Muscle of leg (tissue), 11 donors: Measurements from ENCODE around the gene MPP4. TPM values are rescaled to one million over a fixed set of nuclear protein-coding genes. Genes with fewer than 3 reads are reported as not detected.
A peak's percentile ranks its signal among the peaks of the same experiment; 100 is the strongest.

Experiments
- DNase-seq: peaks from one replicate; pipeline ENCODE4 v3.0.0; 2013
- H3K27ac ChIP-seq: one replicate; pipeline ENCODE4 v1.5.1; 2013; ENCODE audit warnings: mild to moderate bottlenecking, low read length, control low read depth
- H3K27me3 ChIP-seq: one replicate; pipeline ENCODE4 v1.6.1; 2013; ENCODE audit warnings: low read length; ENCODE audit not compliant: control insufficient read depth, insufficient read depth
- H3K36me3 ChIP-seq: one replicate; pipeline ENCODE4 v1.6.1; 2013; ENCODE audit warnings: low read length; ENCODE audit not compliant: control insufficient read depth, insufficient read depth
- H3K4me1 ChIP-seq: one replicate; pipeline ENCODE4 v1.6.1; 2013; ENCODE audit warnings: low read length; ENCODE audit not compliant: control insufficient read depth, insufficient read depth
- H3K4me3 ChIP-seq: one replicate; pipeline ENCODE4 v1.5.1; 2013; ENCODE audit warnings: low read length, control low read depth
- H3K9me3 ChIP-seq: replicated peaks from 2 replicates; pipeline ENCODE4 v1.6.1; 2013; ENCODE audit warnings: low read depth, low read length; ENCODE audit not compliant: control insufficient read depth
- WGBS: methylation state at CpG from one replicate; pipeline ENCODE4 v1.1.5; 2013; ENCODE audit warnings: missing lambda C conversion rate; ENCODE audit not compliant: insufficient coverage; 5-methylcytosine and 5-hydroxymethylcytosine counted together
- polyA plus RNA-seq, 8 donors: library from polyadenylated mRNA; unstranded; fragments of 120-200 nt; gene quantifications; one replicate each; pipeline versions ENCODE4 v1.2.1 to v1.2.3, GENCODE V29; 2013; ENCODE audit warnings: inconsistent platforms in 1 of 8, low replicate concordance in 1 of 8; ENCODE audit not compliant: insufficient read length in 8 of 8, insufficient read depth in 1 of 8
- total RNA-seq: library from RNA; stranded (reverse); fragments of 120-200 nt; gene quantifications from one replicate; pipeline ENCODE4 v1.2.4, GENCODE V29; 2013

The MPP4 gene
- total and polyA plus RNA-seq, 9 donors = 0.09 to 0.23 (median 0.16) TPM

DNA sequence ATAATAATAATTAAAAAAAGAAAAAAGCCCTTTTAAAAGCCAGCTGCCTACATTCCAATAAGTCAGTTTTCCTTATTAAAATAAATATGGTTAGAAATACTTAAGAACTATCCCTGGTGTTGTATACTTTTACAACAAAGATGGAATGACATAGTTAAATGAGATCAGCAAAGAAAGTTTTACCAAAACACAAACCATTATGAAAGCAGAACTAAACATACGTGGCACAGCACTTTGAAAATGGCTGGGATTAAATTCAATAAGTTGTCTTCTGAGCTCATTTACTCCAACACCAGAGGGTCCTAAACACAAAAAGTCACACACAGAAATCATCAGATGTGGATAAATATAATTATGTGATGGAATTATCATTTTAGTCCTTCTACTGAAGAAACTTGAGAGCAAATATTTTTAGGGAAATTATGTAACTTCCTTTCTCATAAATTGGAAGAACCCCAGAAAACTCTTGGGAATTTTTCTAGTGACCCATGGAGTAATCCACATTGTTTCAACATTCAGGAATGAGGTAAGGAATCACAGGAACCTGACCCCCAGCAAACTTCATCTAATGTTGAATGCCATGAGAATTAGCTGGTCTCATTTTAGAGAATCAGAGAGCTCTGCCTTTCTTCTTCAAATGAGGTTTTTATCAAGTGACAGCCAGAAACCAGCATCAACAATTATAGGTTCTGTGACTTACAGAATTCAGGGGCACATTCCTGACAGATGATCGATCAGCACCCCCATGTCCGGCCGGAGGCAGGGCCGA, 43.6 kb downstream of the MPP4 start:
- Histone ChIP-seq H3K9me3 (no peaks in the 10 kb centered on the region), H3K4me1 (no peaks in the 10 kb centered on the region), H3K27ac (no peak overlapping the region), H3K27me3 (peaks cover 2% of the 10 kb centered on the region), H3K4me3 (no peak overlapping the region), H3K36me3 (no peaks in the 10 kb centered on the region)
- DNase-seq = no peak
- 79% methylated on average over 4 of the region's 5 CpGs for WGBS

DNA sequence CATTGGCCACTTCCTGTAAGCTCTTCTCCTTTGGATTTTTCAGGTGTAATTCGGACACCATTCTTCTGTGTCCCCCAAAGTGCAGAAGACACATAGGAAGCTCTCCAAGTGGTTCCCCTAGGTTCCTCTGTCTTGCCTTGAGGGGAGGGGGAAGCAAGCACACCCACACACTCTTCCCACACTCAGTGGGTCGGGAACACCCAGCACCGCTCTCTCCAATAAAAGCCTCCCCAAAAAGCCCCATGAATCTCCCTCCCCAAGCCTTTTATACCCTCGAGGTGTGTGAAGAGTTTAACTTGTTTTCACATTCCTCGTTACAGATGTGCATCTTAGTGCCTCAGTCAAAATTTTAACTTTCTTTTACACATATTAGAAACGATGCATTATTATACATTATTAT, 45.2 kb downstream of the MPP4 start:
- no peaks in the 10 kb centered on the region for H3K9me3 ChIP-seq
- no peaks in the 10 kb centered on the region for H3K4me1 ChIP-seq
- no peak overlapping the region for H3K27ac ChIP-seq

DNA sequence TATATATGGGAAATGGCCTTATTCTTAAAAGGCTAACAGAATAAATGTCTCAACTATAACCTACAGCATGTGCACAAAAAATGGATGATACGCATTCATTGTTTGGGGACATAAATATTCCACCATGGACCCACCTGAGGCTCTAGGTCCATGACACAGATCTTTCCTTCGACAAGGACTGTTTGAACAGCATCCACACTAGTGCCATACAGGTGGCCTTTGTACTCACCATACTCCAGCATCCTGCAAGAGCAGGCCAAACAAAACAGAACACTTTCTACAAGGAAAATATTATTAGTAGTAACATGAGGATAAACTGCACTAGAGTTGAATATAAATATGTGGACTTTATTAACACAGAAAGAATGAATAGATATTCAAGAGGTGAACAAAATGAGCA, 49.0 kb downstream of the MPP4 start:
- Histone ChIP-seq H3K4me1 (no peaks in the 10 kb centered on the region), H3K27me3 (no peaks in the 10 kb centered on the region), H3K9me3 (no peaks in the 10 kb centered on the region), H3K27ac (no peak overlapping the region), H3K4me3 (no peak overlapping the region), H3K36me3 (no peaks in the 10 kb centered on the region)
- DNase-seq = no peak
- 100% methylated on average over 1 of the region's 2 CpGs for WGBS

More for the DNA sequence above, 45.2 kb downstream of the MPP4 start:
- WGBS = no CpG with 5 or more reads among the region's 6 CpGs
- H3K36me3 ChIP-seq = no peaks in the 10 kb centered on the region
- no peak overlapping the region for H3K4me3 ChIP-seq
- DNase-seq = no peak
- H3K27me3 ChIP-seq = peaks cover 2% of the 10 kb centered on the region

DNA sequence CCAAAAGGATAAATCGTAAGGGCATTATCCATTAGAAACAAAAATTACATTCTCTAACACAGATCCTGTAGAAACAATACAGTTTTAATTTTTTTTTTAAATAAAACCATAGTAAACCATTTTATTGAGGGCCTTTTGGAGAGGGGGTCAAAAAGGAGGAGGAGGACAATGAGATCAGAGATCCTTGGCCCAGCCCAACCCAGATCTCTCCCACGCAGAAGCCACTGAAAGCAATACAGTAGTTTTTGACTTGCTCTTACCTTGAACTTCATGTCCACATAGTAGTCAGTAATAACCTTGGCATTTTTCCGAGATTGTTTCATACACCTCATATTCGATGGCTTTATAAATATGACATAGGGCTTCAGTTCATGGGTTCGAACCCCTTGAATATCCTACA, 51.0 kb downstream of the MPP4 start:
- no CpG with 5 or more reads among the region's 5 CpGs for WGBS
- H3K36me3 ChIP-seq = no peaks in the 10 kb centered on the region

GRCh38 chr2:201644001-201644400, 54.4 kb downstream of the MPP4 start:
- H3K4me3 ChIP-seq = peak overlapping the region; percentile 97
- H3K36me3 ChIP-seq = no peaks in the 10 kb centered on the region
- H3K27ac ChIP-seq = peak overlapping the region; percentile 84
- no peaks in the 10 kb centered on the region for H3K27me3 ChIP-seq
- H3K4me1 ChIP-seq = no peaks in the 10 kb centered on the region
- WGBS = 20% methylated on average over 5 of the region's 8 CpGs
- peak; percentile 69 for DNase-seq
- no peaks in the 10 kb centered on the region for H3K9me3 ChIP-seq

More for the DNA sequence above, 51.0 kb downstream of the MPP4 start:
- Histone ChIP-seq H3K4me1 (no peaks in the 10 kb centered on the region), H3K27me3 (no peaks in the 10 kb centered on the region), H3K4me3 (no peak overlapping the region), H3K27ac (no peak overlapping the region), H3K9me3 (no peaks in the 10 kb centered on the region)
- DNase-seq = no peak

GRCh38 chr2:201643216-201643890, 55.1 kb downstream of the MPP4 start, which contains the start of gene TMEM237:
Gene TMEM237 (minus strand): TSS chr2:201643503. CDS start chr2:201643400, 103 bp downstream.
- DNase-seq = peak; percentile 71
- H3K27ac ChIP-seq = peak within 1 kb of the TSS; percentile 98
- under 1% methylated on average over 27 of the region's 41 CpGs for WGBS
- H3K27me3 ChIP-seq = no peaks in the 10 kb centered on the region
- H3K9me3 ChIP-seq = no peaks in the 10 kb centered on the region
- H3K4me1 ChIP-seq = no peaks in the 10 kb centered on the region
- H3K4me3 ChIP-seq = peak within 1 kb of the TSS; percentile 97
- no peaks in the 10 kb centered on the region for H3K36me3 ChIP-seq

DNA sequence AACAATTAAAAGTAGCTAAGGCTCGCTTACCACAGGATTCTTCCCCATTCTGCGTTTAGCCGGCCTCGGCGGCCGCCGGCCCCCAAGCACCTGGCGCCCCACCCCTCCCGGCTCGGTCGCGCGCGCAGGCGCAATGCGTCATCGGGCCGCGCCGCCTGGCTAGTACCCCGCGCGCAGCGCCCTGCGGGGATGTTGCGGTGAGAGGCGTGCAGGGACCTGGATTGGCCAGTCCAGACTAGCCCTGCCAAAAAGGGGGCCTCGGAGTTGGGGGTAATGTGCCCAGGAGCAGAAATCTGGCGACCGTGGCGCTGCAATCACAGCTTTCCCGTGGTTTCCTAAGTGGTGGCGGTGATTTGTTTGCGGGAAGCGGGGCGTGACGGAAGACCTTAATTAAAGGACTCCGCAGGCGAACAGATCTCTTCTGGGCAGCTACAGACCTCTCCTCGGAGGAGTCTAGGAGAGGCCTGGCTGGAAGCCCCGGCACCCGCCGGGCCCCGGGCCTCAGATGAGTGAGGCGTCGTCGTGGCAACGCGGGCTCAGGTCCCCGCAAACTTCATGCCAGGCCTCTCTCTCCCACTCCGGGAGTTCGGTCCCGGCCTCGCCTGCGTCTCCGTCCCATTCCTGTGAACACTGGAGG, 55.7 kb downstream of the MPP4 start:
- Histone ChIP-seq H3K36me3 (no peaks in the 10 kb centered on the region), H3K27ac (peak overlapping the region; percentile 98), H3K9me3 (no peaks in the 10 kb centered on the region), H3K4me3 (peak overlapping the region; percentile 97), H3K4me1 (no peaks in the 10 kb centered on the region), H3K27me3 (no peaks in the 10 kb centered on the region)
- peak; percentile 91 for DNase-seq
- 0% methylated on average over 55 of the region's 56 CpGs for WGBS

- no peak for DNase-seq
- Histone ChIP-seq H3K9me3 (no peaks in the 10 kb centered on the region), H3K4me1 (no peaks in the 10 kb centered on the region), H3K27ac (peak overlapping the region; percentile 98), H3K4me3 (peak overlapping the region; percentile 97), H3K27me3 (no peaks in the 10 kb centered on the region), H3K36me3 (no peaks in the 10 kb centered on the region)
- WGBS = 0% methylated on average over 14 of the region's 16 CpGs
Measured at GRCh38 chr2:201642086-201642578, 56.3 kb downstream of the MPP4 start.

DNA sequence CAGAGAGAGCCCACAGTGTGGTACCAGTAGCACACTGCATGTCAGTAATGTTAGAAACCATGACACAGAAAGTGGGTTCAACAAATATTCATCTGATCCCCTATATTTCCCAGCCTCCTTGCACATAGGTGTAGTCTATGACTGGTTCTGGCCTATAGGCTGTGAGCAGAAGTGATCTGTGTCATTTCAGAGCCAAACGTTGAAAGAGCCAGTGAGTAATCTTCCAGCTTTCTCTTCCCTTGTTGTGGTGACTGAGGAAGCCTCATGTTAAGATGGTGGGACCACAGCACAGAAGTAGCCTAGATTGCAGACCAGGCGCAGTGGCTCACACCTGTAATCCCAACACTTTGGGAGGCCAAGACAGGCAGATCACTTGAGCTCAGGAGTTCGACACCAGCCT, 59.2 kb downstream of the MPP4 start:
- DNase-seq = no peak
- WGBS = 87% methylated on average over 3 of the region's 3 CpGs
- no peak overlapping the region for H3K27ac ChIP-seq
- H3K9me3 ChIP-seq = no peaks in the 10 kb centered on the region
- no peaks in the 10 kb centered on the region for H3K4me1 ChIP-seq
- H3K27me3 ChIP-seq = no peaks in the 10 kb centered on the region
- no peak overlapping the region for H3K4me3 ChIP-seq
- H3K36me3 ChIP-seq = peaks cover 5% of the 10 kb centered on the region

DNA sequence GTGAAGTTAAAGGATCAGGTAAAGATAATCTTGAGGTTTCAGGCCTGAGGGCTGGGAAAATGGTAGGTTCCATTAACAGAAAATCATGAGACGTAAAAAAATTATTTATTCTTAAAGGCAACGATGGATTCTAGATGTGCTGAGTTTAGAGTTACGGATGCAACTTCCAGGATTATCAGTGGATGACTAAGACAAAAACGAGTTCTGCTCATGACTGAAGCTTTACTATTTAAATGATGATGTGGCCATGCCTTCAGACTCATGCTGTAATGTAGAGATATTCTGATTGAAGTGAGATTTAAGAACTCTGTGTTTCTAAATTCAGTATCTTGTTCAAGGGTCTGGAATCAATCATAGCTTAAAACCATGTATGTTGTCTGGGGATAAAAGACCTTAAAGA, 60.1 kb downstream of the MPP4 start:
- peaks cover 11% of the 10 kb centered on the region for H3K36me3 ChIP-seq
- no peak for DNase-seq
- no peaks in the 10 kb centered on the region for H3K27me3 ChIP-seq
- H3K4me1 ChIP-seq = no peaks in the 10 kb centered on the region
- no peak overlapping the region for H3K4me3 ChIP-seq
- H3K27ac ChIP-seq = no peak overlapping the region
- no peaks in the 10 kb centered on the region for H3K9me3 ChIP-seq
- WGBS = 71% methylated on average over 4 of the region's 4 CpGs
